Activated T-helper 1 cell treated with anti-CD3 and anti-CD28 coated beads, Interleukin-12 subunit alpha, Interleukin-12 subunit beta, Interleukin-2, Interleukin-4 antibody, amounts not matched to agents 30 ng/mL and 10 ng/mL and 1 ng/mL, durations not matched to agents 14 hours and 24 hours and 36 hours (primary cell): ENCODE data around the gene FATE1. TPM values are rescaled to one million over a fixed set of nuclear protein-coding genes. Genes with fewer than 3 reads are reported as not detected.

Experiments
- DNase-seq: peaks from one replicate; pipeline ENCODE4 v3.0.0; 2021; ENCODE audit warnings: low spot score
- H3K27ac Mint-ChIP-seq: one replicate; pipeline ENCODE4 v1.8.0; 2021; ENCODE audit warnings: mild to moderate bottlenecking, mixed read lengths
- H3K27me3 Mint-ChIP-seq: one replicate; pipeline ENCODE4 v1.8.0; 2022; ENCODE audit warnings: mild to moderate bottlenecking, moderate library complexity, mixed read lengths; ENCODE audit not compliant: insufficient read depth
- H3K36me3 Mint-ChIP-seq: one replicate; pipeline ENCODE4 v1.8.0; 2021; ENCODE audit warnings: low read depth, mixed read lengths
- H3K4me1 Mint-ChIP-seq: one replicate; pipeline ENCODE4 v1.8.0; 2021; ENCODE audit warnings: low read depth, mixed read lengths
- H3K4me3 Mint-ChIP-seq: one replicate; pipeline ENCODE4 v1.8.0; 2021; ENCODE audit warnings: mild to moderate bottlenecking, moderate library complexity, mixed read lengths
- H3K9me3 Mint-ChIP-seq: one replicate; pipeline ENCODE4 v1.8.0; 2021; ENCODE audit warnings: mixed read lengths
- intact Hi-C: fragments of 100-400 bp; cut with micrococcal nuclease; formaldehyde crosslinking; loops from one replicate; pipeline ENCODE4 v1.15.1; 2024
- total RNA-seq: library from RNA; stranded (reverse); gene quantifications from 2 replicates; pipeline ENCODE4 v1.2.3, GENCODE V29; 2022

The FATE1 gene
- total RNA-seq, 1 donor from 2014 or later = not detected

DNA sequence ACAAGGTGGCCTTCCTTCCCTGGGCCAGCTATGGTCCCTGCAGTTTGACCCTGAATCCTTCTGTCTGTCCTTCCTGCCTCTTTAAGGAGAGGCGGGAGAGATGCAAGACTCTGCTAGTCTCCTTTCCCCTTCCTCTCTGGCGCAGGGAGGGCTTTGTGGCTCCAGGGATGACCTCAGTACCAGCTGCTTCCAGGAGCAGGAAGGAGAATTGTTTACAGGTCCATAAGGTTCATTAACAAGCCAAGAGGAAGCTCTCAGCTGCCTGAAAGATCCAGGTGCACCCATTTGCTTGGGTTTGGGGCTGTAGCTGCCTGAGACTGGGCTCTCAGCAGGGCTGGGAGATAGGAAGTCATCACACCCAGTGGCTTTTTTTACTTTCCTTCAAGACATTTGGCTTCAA, 4.0 kb upstream of the FATE1 start:
- intact Hi-C loops = no loop called here
- H3K36me3 Mint-ChIP-seq = no peaks in the 10 kb centered on the region
- no peaks in the 10 kb centered on the region for H3K4me1 Mint-ChIP-seq
- H3K9me3 Mint-ChIP-seq = no peaks in the 10 kb centered on the region
- H3K4me3 Mint-ChIP-seq = no peak overlapping the region
- H3K27ac Mint-ChIP-seq = no peak overlapping the region
- no peak for DNase-seq
- H3K27me3 Mint-ChIP-seq = no peaks in the 10 kb centered on the region

DNA sequence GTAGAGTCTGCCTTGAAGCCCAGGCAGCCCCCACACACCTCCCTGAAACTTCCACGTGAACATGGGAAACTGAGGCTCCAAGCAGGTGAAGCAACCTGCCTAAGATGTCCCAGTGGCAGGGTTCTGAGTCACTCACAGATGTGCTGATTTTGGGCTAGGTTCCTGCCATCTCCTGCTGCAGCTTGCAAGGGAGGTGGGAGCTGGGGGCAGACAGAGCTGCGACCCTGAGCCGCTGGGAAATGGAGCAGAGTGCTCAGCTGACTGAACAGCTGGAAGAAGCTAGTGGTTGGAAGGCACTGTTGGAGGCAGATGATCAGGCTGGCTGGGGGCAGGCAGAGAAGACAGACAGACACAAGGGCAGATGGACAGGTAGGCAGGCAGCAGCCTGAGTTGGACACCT, 3.6 kb upstream of the FATE1 start:
- no peak overlapping the region for H3K4me3 Mint-ChIP-seq
- H3K27me3 Mint-ChIP-seq = no peaks in the 10 kb centered on the region
- DNase-seq = no peak
- intact Hi-C loops = no loop called here
- H3K36me3 Mint-ChIP-seq = no peaks in the 10 kb centered on the region
- no peak overlapping the region for H3K27ac Mint-ChIP-seq
- no peaks in the 10 kb centered on the region for H3K4me1 Mint-ChIP-seq
- no peaks in the 10 kb centered on the region for H3K9me3 Mint-ChIP-seq

DNA sequence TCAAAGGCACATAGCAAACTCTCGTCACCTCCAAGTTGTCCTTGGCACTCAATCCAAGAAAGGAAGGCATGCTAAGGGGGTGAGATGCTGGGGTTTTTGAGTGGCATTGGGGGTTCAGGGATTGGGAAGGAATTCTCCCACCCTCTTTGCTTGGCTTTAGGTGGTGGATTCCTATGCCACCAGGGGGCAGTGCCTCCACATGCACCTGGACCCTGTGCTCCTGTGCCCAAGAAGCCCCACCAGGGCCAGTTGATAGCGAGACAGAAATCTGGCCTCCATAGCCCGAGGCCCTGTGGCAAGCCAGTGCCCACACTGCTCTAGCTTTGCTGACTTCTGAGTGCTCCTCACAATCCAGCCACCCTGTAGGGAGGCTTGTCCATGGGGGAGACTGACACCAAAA, 2.0 kb upstream of the FATE1 start:
- Mint-ChIP-seq H3K4me3 (no peak overlapping the region), H3K27me3 (no peaks in the 10 kb centered on the region), H3K4me1 (no peaks in the 10 kb centered on the region), H3K27ac (no peak overlapping the region), H3K36me3 (no peaks in the 10 kb centered on the region), H3K9me3 (no peaks in the 10 kb centered on the region)
- DNase-seq = no peak
- intact Hi-C loops = no loop called here

DNA sequence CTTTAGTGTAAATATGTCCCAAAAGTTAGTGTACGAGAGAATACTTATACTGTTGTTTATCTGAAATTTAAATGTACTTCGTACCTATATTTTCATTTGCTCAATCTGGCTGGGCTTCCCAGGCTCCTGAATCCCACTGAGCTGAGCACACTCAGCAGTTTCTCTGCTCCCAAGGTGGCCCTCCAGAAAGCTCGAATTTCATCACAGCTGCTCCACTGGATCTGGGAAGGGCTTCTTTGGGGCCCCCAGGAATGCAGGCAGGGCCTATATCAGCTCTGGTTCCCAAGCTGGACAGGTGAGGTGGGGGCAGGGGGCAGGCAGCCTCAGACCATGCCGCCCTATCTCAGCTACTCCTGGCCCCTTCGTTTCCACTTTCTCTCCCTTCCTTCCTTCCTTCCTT, 1.5 kb upstream of the FATE1 start:
- H3K4me3 Mint-ChIP-seq = no peak overlapping the region
- no peaks in the 10 kb centered on the region for H3K36me3 Mint-ChIP-seq
- DNase-seq = no peak
- intact Hi-C loops = no loop called here
- H3K27ac Mint-ChIP-seq = no peak overlapping the region
- no peaks in the 10 kb centered on the region for H3K4me1 Mint-ChIP-seq
- no peaks in the 10 kb centered on the region for H3K9me3 Mint-ChIP-seq
- no peaks in the 10 kb centered on the region for H3K27me3 Mint-ChIP-seq

DNA sequence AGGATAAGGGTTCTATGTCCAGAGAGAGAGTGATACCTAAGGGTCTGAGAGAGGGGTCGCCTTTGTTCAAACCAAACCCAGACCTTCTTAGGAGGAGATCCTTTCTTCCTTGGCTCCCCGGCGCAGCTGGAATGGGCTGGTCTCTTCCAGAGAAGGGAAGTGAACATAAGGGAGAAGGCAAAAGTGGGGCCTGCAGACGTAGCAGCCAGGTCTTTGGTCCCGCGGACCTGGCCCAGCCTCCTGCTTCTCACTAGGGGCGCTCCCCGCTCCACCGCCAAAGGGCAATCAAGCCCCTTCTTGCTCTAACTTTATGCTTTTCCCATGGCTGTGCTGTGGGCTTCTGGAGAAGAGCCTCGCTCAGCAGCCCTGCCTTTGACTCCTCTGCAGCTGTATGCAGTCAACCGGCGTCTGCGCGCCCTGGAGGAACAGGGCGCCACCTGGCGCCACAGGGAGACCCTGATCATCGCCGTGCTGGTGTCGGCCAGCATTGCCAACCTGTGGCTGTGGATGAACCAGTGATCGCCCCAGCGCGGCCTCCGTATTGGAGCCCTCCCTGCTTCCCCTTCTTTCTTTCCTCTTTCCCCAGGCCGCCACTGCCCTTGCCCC, 6.5 kb downstream of the FATE1 start:
- intact Hi-C loops = no loop called here
- no peak for DNase-seq
- Mint-ChIP-seq H3K4me3 (no peak overlapping the region), H3K27me3 (no peaks in the 10 kb centered on the region), H3K4me1 (no peaks in the 10 kb centered on the region), H3K27ac (no peak overlapping the region), H3K9me3 (no peaks in the 10 kb centered on the region), H3K36me3 (no peaks in the 10 kb centered on the region)

DNA sequence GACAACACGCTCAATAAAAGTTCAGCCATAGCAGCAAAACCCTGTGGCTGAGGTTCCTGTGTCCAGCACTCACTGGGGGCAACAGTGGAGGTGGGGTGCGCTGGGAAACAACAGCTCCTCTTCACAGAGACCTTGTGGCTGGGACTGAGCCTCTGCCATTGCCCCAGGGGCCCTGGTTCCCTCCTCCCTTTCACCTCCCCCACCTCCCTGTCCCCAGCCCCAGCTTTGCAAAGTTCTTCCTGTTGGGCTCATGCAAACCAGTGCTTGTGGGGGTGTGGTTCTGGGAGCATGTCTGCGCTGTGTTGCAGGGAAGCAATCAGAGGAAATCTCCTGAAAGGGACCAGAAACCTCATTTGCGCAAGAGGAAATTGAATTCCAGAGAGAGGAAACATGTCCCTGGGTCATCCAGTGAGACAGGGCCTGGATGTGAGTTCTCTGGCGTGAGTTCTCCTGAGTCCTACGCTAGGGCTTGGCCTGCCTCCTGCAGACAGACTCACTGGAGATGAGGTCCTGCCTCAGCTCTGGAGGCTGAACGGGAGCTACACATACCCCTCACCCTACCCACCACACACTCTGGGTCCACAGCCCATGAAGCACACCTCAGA, 7.4 kb downstream of the FATE1 start:
- no peaks in the 10 kb centered on the region for H3K27me3 Mint-ChIP-seq
- no peak overlapping the region for H3K4me3 Mint-ChIP-seq
- H3K27ac Mint-ChIP-seq = no peak overlapping the region
- H3K36me3 Mint-ChIP-seq = no peaks in the 10 kb centered on the region
- no peaks in the 10 kb centered on the region for H3K9me3 Mint-ChIP-seq
- H3K4me1 Mint-ChIP-seq = no peaks in the 10 kb centered on the region
- no peak for DNase-seq
- intact Hi-C loops = no loop called here

DNA sequence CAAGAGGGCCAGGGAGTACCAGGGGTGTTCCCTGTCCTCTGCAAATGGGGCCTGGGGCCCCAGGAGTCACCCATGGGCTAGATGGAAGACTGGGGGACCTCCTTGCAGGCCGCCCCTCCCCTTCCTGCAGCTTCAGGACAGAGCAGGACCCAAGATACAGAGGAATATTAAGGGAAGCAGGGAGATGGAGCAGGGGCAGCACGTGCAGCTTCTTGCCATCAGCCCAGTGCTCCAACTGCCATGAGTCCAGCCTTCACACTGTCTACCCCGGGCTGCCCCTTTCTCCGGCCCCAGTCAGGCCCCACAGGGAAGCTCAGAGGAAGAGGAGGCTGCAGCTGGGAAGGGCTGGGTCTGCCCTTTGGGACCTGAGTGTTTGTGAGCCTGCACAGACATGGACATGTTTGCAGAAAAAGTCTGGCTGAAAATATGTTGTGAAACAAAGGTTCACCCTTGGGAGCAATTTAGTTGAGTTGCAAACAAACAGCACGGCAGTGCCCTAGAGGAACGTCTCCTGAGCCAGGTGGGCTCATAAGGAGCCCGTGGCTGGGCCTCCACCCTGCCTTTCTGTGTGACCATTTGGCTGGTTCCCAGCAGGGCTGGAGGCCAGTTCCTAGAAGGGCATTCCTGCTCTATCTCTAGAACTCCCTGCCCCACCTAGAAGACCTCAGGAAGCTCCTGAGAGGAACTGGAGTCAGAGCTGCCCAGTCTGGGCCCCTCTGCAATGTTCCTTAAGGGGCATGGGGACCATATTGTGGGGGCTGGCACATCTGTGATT, 8.9 kb downstream of the FATE1 start:
- intact Hi-C loops = no loop called here
- Mint-ChIP-seq H3K27me3 (no peaks in the 10 kb centered on the region), H3K27ac (no peak overlapping the region), H3K9me3 (no peaks in the 10 kb centered on the region), H3K36me3 (no peaks in the 10 kb centered on the region), H3K4me1 (no peaks in the 10 kb centered on the region), H3K4me3 (no peak overlapping the region)
- DNase-seq = no peak

DNA sequence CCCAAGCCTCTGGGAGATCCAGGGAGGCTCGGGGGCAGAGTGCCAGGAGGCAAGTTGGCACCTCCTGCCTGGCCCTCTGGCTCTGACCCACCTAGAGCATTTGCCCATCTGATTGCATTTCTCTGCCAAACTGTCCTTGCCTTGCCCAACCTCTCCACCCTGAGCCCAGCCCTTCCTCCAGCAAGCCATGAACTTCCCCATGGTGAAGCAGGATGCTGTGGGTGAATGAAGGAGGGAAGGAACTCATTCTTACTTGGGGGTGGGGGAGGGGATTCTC, 9.4 kb downstream of the FATE1 start:
- Mint-ChIP-seq H3K27ac (no peak overlapping the region), H3K9me3 (no peaks in the 10 kb centered on the region), H3K4me1 (no peaks in the 10 kb centered on the region), H3K36me3 (no peaks in the 10 kb centered on the region), H3K4me3 (no peak overlapping the region), H3K27me3 (no peaks in the 10 kb centered on the region)
- intact Hi-C loops = no loop called here
- DNase-seq = no peak

DNA sequence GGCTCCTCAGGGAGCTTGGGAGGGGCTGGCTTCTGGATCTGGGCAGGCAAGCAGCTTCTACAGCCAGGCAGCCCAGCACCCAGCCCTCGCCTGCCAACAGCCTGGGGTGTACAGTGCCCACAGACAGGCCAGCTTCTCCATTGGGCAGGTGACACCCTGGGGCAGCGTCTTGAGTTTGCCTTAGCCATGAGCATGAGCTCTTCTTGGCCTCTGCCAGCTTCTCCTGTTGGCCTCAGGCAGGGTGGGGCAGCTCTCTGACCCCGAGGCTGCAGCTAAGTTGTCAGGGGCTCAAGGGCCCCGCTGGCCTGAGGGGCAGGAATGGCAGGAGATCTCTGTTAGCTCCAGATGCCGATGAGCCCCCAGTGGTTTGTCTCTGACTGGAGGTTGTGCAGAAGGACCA, 10.9 kb downstream of the FATE1 start:
- Mint-ChIP-seq H3K9me3 (no peaks in the 10 kb centered on the region), H3K36me3 (no peaks in the 10 kb centered on the region), H3K27me3 (no peaks in the 10 kb centered on the region), H3K4me3 (no peak overlapping the region), H3K4me1 (no peaks in the 10 kb centered on the region), H3K27ac (no peak overlapping the region)
- intact Hi-C loops = no loop called here
- DNase-seq = no peak

DNA sequence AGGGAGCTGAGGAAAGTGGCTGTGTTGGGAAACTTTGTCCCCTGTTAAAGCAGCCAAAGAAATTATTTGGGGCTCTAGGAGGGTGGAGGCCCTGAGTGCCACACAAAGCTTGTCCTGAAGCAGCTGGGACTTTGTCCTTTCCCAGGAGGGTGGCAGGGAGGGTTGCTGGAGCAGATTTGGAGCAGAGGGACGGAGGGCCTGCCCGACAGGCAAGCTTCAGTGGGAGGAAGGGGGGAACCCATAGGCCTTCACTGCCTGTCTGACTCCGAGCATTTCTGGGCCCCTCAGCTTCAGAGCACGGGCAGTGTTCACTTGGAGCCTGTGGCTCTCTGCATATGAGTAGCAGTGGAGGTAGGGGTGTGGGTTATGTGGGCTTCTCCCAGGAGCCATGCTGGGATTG, 11.5 kb downstream of the FATE1 start:
- Mint-ChIP-seq H3K9me3 (no peaks in the 10 kb centered on the region), H3K36me3 (no peaks in the 10 kb centered on the region), H3K27ac (no peak overlapping the region), H3K27me3 (no peaks in the 10 kb centered on the region), H3K4me1 (no peaks in the 10 kb centered on the region), H3K4me3 (no peak overlapping the region)
- DNase-seq = no peak
- intact Hi-C loops = no loop called here

DNA sequence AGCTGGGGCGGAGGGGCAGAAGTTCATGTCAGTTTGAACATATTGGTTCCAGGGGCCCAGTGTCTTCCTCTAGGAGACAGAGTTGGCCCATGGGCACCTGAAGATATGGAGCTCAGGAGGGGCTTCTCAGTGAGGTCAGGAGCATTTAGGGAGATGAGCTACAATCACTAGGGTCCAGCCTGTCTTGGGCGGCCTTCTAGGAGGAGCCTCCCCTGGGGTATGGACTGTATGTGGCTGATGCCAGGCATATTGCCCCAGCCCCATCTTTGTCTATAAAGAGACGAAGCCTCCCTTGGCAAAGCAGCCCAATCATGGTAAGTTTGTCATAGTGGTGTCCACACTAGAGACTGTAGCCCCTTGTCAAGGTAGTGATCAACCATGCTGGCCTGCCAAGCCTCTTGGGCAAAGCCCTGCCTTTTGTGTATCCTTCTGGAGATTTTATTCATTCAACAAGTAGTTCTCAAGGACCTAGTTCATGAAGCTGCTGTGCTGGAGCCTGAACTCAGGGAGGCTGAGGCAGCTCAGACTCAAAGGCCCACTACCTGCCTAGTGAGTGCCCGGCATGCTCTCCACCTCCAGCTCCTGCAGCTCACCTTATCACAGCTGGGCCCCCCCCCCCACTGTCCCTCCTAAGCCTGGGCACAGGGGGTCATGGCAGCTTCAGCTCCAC, 13.4 kb downstream of the FATE1 start:
- Mint-ChIP-seq H3K4me3 (no peak overlapping the region), H3K9me3 (no peaks in the 10 kb centered on the region), H3K27ac (no peak overlapping the region), H3K36me3 (no peaks in the 10 kb centered on the region), H3K4me1 (no peaks in the 10 kb centered on the region), H3K27me3 (no peaks in the 10 kb centered on the region)
- no peak for DNase-seq
- intact Hi-C loops = no loop called here

DNA sequence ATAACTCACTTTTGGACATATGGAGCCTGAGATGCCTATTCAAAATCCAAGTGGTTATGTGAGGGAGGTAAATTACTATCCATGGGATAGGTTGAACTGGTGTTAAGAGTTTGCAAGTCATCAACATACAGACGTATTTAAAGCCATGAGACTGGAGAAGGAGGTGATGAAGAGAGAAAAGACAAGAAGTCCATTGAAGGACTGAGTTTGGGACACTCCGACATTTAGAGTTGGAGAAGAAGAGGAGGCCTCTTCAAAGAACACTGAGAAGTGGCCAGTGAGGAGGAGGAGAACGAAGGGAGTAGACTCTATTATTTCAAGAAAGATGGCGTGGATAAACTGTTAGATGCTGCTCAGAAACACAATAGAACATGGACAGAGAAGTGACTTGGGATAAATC, 18.6 kb downstream of the FATE1 start, which contains the start of gene CNGA2:
CNGA2 (plus strand) TSS at position 301 of the 400 bp plus-strand sequence. CDS start 3,738 bp downstream, outside the sequence.
- no peak for DNase-seq
- Mint-ChIP-seq H3K36me3 (no peaks in the 10 kb centered on the region), H3K4me3 (no peak within 1 kb of the TSS), H3K4me1 (no peaks in the 10 kb centered on the region), H3K9me3 (no peaks in the 10 kb centered on the region), H3K27me3 (peaks cover 2% of the 10 kb centered on the region), H3K27ac (no peak within 1 kb of the TSS)
- intact Hi-C loops = no loop called here

DNA sequence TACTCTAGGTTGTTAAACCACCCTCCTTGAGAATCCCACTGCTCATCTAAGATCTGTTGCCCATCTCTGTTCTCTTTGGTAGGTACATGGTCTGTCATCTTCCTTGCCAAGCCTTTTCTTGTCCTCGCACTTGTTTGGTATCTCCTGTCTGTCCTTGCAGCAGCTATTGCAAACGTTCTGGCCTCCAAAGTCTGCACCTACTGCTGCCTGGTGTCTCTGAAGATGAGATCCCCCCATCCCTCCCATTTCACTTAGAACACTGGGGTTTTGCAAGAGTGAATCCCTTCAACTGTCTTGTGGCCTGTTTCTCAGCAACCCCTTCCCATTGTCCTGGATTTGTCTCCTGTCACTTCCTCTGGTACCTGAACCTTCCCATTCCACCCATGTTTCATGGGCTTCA, 19.4 kb downstream of the FATE1 start:
- H3K27ac Mint-ChIP-seq = no peak overlapping the region
- no peaks in the 10 kb centered on the region for H3K9me3 Mint-ChIP-seq
- no peak for DNase-seq
- intact Hi-C loops = no loop called here
- peaks cover 2% of the 10 kb centered on the region for H3K27me3 Mint-ChIP-seq
- H3K36me3 Mint-ChIP-seq = no peaks in the 10 kb centered on the region
- H3K4me3 Mint-ChIP-seq = no peak overlapping the region
- no peaks in the 10 kb centered on the region for H3K4me1 Mint-ChIP-seq
